ENCODE measurements around the gene MAN1A1.

GRCh38 chr6:119179062-119179461, 170.5 kb downstream of the MAN1A1 start:
- no peak for TF ChIP-seq POLR2AphosphoS5 (IDR thresholded peaks at IDR 0.05; ENCODE audit: borderline replicate concordance, low read depth, low read length)
- TF ChIP-seq EZH2 (IDR thresholded peaks at IDR 0.05) = no peak

Data from SK-N-MC (cell line).